ENCODE measurements around the gene SERPINA12.

GRCh38 chr14:94521375-94522114 lies 12.3 kb upstream of the SERPINA12 start:
- TF ChIP-seq CTCF (conservative IDR thresholded peaks at IDR 0.05; ENCODE audit: low read depth in 2 of 2) (peak in 1 of 2 experiments; percentile 36; a peak in 2 of 4 replicates), POLR2AphosphoS5 (IDR thresholded peaks at IDR 0.05; ENCODE audit: low read depth) (no peak), EZH2 (IDR thresholded peaks at IDR 0.05; ENCODE audit: low read depth, unreplicated experiment) (no peak), JUNB (IDR thresholded peaks at IDR 0.05; ENCODE audit: unreplicated experiment) (no peak), EZH2phosphoT487 (IDR thresholded peaks at IDR 0.05; ENCODE audit: unreplicated experiment) (no peak)
- TF ChIP-seq, protein P1, sequence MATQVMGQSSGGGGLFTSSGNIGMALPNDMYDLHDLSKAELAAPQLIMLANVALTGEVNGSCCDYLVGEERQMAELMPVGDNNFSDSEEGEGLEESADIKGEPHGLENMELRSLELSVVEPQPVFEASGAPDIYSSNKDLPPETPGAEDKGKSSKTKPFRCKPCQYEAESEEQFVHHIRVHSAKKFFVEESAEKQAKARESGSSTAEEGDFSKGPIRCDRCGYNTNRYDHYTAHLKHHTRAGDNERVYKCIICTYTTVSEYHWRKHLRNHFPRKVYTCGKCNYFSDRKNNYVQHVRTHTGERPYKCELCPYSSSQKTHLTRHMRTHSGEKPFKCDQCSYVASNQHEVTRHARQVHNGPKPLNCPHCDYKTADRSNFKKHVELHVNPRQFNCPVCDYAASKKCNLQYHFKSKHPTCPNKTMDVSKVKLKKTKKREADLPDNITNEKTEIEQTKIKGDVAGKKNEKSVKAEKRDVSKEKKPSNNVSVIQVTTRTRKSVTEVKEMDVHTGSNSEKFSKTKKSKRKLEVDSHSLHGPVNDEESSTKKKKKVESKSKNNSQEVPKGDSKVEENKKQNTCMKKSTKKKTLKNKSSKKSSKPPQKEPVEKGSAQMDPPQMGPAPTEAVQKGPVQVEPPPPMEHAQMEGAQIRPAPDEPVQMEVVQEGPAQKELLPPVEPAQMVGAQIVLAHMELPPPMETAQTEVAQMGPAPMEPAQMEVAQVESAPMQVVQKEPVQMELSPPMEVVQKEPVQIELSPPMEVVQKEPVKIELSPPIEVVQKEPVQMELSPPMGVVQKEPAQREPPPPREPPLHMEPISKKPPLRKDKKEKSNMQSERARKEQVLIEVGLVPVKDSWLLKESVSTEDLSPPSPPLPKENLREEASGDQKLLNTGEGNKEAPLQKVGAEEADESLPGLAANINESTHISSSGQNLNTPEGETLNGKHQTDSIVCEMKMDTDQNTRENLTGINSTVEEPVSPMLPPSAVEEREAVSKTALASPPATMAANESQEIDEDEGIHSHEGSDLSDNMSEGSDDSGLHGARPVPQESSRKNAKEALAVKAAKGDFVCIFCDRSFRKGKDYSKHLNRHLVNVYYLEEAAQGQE (IDR thresholded peaks at IDR 0.05; ENCODE audit: unreplicated experiment): no peak
